ENCODE results near the gene SPA17.

The SPA17 gene

GRCh38 chr11:124746621-124747243 is 73.0 kb downstream of the SPA17 start:
- H3K4me3 ChIP-seq, result peak overlapping the region; percentile 63
- TF ChIP-seq CTCF (IDR thresholded peaks at IDR 0.05), result no peak
- H3K27ac ChIP-seq, result peak overlapping the region in 1 of 2 donors; percentile 76
- DNase-seq (ENCODE audit: low spot score), result no peak

All from coronary artery (tissue), 2 donors.